Nephron progenitor cell (in vitro differentiated cells): ENCODE measurements around the gene HOXB7.

Source experiments
- DNase-seq: peaks from one replicate; pipeline ENCODE4 v3.0.0; 2021
- H3K27ac Mint-ChIP-seq: 2 replicates; pipeline ENCODE4 v1.8.0; 2021; ENCODE audit warnings: mild to moderate bottlenecking, moderate library complexity, mixed read lengths
- H3K27me3 Mint-ChIP-seq: 2 replicates; pipeline ENCODE4 v1.8.0; 2021; ENCODE audit warnings: mild to moderate bottlenecking, low read depth, mixed read lengths; ENCODE audit not compliant: poor library complexity
- H3K36me3 Mint-ChIP-seq: 2 replicates; pipeline ENCODE4 v1.8.0; 2021; ENCODE audit warnings: low read depth, mixed read lengths
- H3K4me1 Mint-ChIP-seq: 2 replicates; pipeline ENCODE4 v1.8.0; 2021; ENCODE audit warnings: mixed read lengths
- H3K4me3 Mint-ChIP-seq: 2 replicates; pipeline ENCODE4 v1.8.0; 2021; ENCODE audit warnings: mild to moderate bottlenecking, moderate library complexity, mixed read lengths
- H3K9me3 Mint-ChIP-seq: 2 replicates; pipeline ENCODE4 v1.8.0; 2021; ENCODE audit warnings: mild to moderate bottlenecking, moderate library complexity, mixed read lengths
- CTCF ChIP-seq: fragments of 200-600 bp; sonication (generic); IDR thresholded peaks from 2 replicates; pipeline ENCODE4 v1.5.0; 2021; ENCODE audit warnings: antibody characterized with exemption

HOXB7 gene

GRCh38 chr17:48597778-48598631 lies 12.8 kb downstream of the HOXB7 start:
- H3K4me1 Mint-ChIP-seq = peaks cover 55% of the 10 kb centered on the region
- peak; percentile 57 for DNase-seq
- H3K36me3 Mint-ChIP-seq = peaks cover 99% of the 10 kb centered on the region
- H3K27me3 Mint-ChIP-seq = peaks cover 23% of the 10 kb centered on the region
- peak overlapping the region; percentile 100 for H3K27ac Mint-ChIP-seq
- TF ChIP-seq CTCF = no peak
- no peaks in the 10 kb centered on the region for H3K9me3 Mint-ChIP-seq
- H3K4me3 Mint-ChIP-seq = peak overlapping the region; percentile 99

GRCh38 chr17:48597528-48597777 lies 13.4 kb downstream of the HOXB7 start:
- Mint-ChIP-seq H3K27ac (peak overlapping the region; percentile 100), H3K4me1 (peaks cover 55% of the 10 kb centered on the region), H3K4me3 (peak overlapping the region; percentile 99), H3K27me3 (peaks cover 20% of the 10 kb centered on the region), H3K9me3 (no peaks in the 10 kb centered on the region), H3K36me3 (peaks cover 99% of the 10 kb centered on the region)
- no peak for TF ChIP-seq CTCF
- no peak for DNase-seq

GRCh38 chr17:48596735-48597527 lies 13.9 kb downstream of the HOXB7 start:
- Mint-ChIP-seq H3K27me3 (peaks cover 20% of the 10 kb centered on the region), H3K4me3 (peak overlapping the region; percentile 99), H3K27ac (peak overlapping the region; percentile 100), H3K4me1 (peaks cover 55% of the 10 kb centered on the region), H3K9me3 (no peaks in the 10 kb centered on the region), H3K36me3 (peaks cover 99% of the 10 kb centered on the region)
- DNase-seq = no peak
- no peak for TF ChIP-seq CTCF

- TF ChIP-seq CTCF = no peak
- H3K36me3 Mint-ChIP-seq = peaks cover 99% of the 10 kb centered on the region
- H3K4me1 Mint-ChIP-seq = peaks cover 53% of the 10 kb centered on the region
- H3K9me3 Mint-ChIP-seq = no peaks in the 10 kb centered on the region
- peak; percentile 57 for DNase-seq
- peak overlapping the region; percentile 100 for H3K27ac Mint-ChIP-seq
- H3K27me3 Mint-ChIP-seq = peaks cover 20% of the 10 kb centered on the region
- H3K4me3 Mint-ChIP-seq = peak overlapping the region; percentile 99
Observed at GRCh38 chr17:48596000-48596734, 14.7 kb downstream of the HOXB7 start.

GRCh38 chr17:48595278-48595999 lies 15.4 kb downstream of the HOXB7 start:
- no peak for TF ChIP-seq CTCF
- H3K27me3 Mint-ChIP-seq = peaks cover 23% of the 10 kb centered on the region
- H3K27ac Mint-ChIP-seq = peak overlapping the region; percentile 99
- peaks cover 2% of the 10 kb centered on the region for H3K9me3 Mint-ChIP-seq
- peaks cover 99% of the 10 kb centered on the region for H3K36me3 Mint-ChIP-seq
- peak; percentile 54 for DNase-seq
- peak overlapping the region; percentile 99 for H3K4me3 Mint-ChIP-seq
- H3K4me1 Mint-ChIP-seq = peaks cover 46% of the 10 kb centered on the region
